ENCODE measurements around the gene INPP5F. TPM values are rescaled to one million over a fixed set of nuclear protein-coding genes. Genes with fewer than 3 reads are reported as not detected.
A peak's percentile ranks its signal among the peaks of the same experiment; 100 is the strongest.

INPP5F gene
- total RNA-seq, 2 experiments from 2014 or later: 17.4 to 32.0 TPM

- Mint-ChIP-seq H3K9me3 (ENCODE audit: low read depth) (peaks cover 3% of the 10 kb centered on the region), H3K4me3 (no peak overlapping the region), H3K27me3 (no peaks in the 10 kb centered on the region), H3K4me1 (no peaks in the 10 kb centered on the region), H3K27ac (no peak overlapping the region), H3K36me3 (peaks cover 7% of the 10 kb centered on the region)
- DNase-seq: no peak
- CTCF ChIA-PET: interaction anchor here (0.9 to 5.7 kb wide), 5 partner anchors 9 to 29 kb away, joined by 3 to 22 read pairs (median 6); partner anchors contain the start of gene INPP5F
- ATAC-seq: no peak
Measured at GRCh38 chr10:119715628-119716505, 10.0 kb upstream of the INPP5F start.

- peaks cover 31% of the 10 kb centered on the region for H3K4me1 Mint-ChIP-seq
- DNase-seq: no peak
- peaks cover 2% of the 10 kb centered on the region for H3K36me3 Mint-ChIP-seq
- CTCF ChIA-PET: interaction anchor here (3.4 kb wide), 1 partner anchor 9 kb away, joined by 14 read pairs; no protein-coding TSS in a partner anchor
- H3K9me3 Mint-ChIP-seq (ENCODE audit: low read depth): no peaks in the 10 kb centered on the region
- H3K27me3 Mint-ChIP-seq: no peaks in the 10 kb centered on the region
- no peak overlapping the region for H3K27ac Mint-ChIP-seq
- H3K4me3 Mint-ChIP-seq: no peak overlapping the region
- no peak for ATAC-seq
Measured at GRCh38 chr10:119723161-119723560, 2.7 kb upstream of the INPP5F start.

- H3K27ac Mint-ChIP-seq: no peak overlapping the region
- H3K27me3 Mint-ChIP-seq: no peaks in the 10 kb centered on the region
- no peak overlapping the region for H3K4me3 Mint-ChIP-seq
- DNase-seq (no peak), ATAC-seq (no peak)
- H3K4me1 Mint-ChIP-seq: peaks cover 35% of the 10 kb centered on the region
- H3K9me3 Mint-ChIP-seq (ENCODE audit: low read depth): no peaks in the 10 kb centered on the region
- CTCF ChIA-PET: interaction anchor here (1.7 to 3.4 kb wide), 2 partner anchors 10 to 37 kb away, joined by 6 to 14 read pairs; no protein-coding TSS in a partner anchor
- peaks cover 2% of the 10 kb centered on the region for H3K36me3 Mint-ChIP-seq
Measured at GRCh38 chr10:119723624-119724023, 2.2 kb upstream of the INPP5F start.

DNA sequence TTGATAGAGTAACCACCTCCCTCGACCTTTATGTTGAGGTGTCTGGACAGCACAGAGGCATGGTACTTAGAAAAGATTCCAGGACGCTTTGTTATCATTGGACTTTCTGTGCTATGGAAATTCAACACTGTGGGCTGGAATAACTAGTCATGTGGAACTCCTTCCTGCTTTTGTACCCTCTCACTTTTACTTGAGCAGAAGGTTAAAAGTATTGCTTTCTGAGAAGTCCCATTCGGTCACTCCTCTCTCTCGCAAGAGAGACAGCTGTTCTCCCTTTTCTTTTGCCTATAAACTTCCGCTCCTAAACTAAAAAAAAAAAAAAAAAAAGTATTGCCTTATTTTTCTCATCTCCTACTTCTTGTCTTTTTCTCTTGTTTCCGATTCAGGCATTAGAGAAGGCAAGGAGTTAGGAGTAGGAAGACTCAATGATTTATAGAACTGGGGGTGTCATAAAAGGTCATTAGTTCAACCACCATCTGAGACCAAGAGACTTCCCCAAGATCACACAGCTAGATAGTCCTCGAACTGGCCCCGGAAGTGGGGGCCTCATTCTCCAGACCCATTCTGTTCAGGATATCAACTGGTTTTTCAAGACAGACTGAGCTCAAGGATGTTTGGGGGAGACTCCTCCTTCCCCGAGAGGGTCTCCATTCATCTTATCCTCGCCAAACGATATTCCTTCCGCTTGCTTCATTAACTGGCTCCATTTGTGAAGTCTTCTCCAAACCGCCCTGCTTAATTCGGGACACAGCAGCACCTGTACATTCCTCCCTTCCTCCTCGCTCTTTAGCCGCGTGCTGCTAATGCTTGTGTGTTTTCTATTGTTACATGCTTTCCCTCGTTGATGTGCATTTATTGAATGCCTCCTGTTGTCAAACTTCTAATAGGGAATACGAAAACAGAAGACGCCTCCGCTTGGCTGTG, 995 bp upstream of the INPP5F start:
- no peaks in the 10 kb centered on the region for H3K27me3 Mint-ChIP-seq
- peaks cover 2% of the 10 kb centered on the region for H3K36me3 Mint-ChIP-seq

GRCh38 chr10:119725517-119725827, 378 bp upstream of the INPP5F start:
- Mint-ChIP-seq H3K27ac (peak overlapping the region; percentile 66), H3K36me3 (peaks cover 5% of the 10 kb centered on the region), H3K9me3 (ENCODE audit: low read depth) (no peaks in the 10 kb centered on the region), H3K4me1 (peaks cover 40% of the 10 kb centered on the region), H3K4me3 (peak overlapping the region; percentile 59), H3K27me3 (no peaks in the 10 kb centered on the region)
- CTCF ChIA-PET: interaction anchor here (0.7 to 5.3 kb wide), 25 partner anchors 9 to 777 kb away, joined by 3 to 41 read pairs (median 4); no protein-coding TSS in a partner anchor
- ATAC-seq: no peak
- DNase-seq: no peak

More for the DNA sequence above, 995 bp upstream of the INPP5F start:
- peak overlapping the region; percentile 59 for H3K4me3 Mint-ChIP-seq
- H3K4me1 Mint-ChIP-seq: peaks cover 40% of the 10 kb centered on the region
- peak overlapping the region; percentile 66 for H3K27ac Mint-ChIP-seq
- H3K9me3 Mint-ChIP-seq (ENCODE audit: low read depth): no peaks in the 10 kb centered on the region
- ATAC-seq: no peak
- CTCF ChIA-PET: interaction anchor here (0.6 to 5.3 kb wide), 25 partner anchors 10 to 776 kb away, joined by 3 to 41 read pairs (median 4); no protein-coding TSS in a partner anchor
- no peak for DNase-seq

- DNase-seq (no peak), ATAC-seq (no peak)
- CTCF ChIA-PET: interaction anchor here (0.8 to 5.3 kb wide), 19 partner anchors 8 to 146 kb away, joined by 3 to 41 read pairs (median 5); partner anchors contain the start of gene MCMBP
- peak overlapping the region; percentile 83 for H3K4me3 Mint-ChIP-seq
- H3K4me1 Mint-ChIP-seq: peaks cover 40% of the 10 kb centered on the region
- peak overlapping the region; percentile 63 for H3K27ac Mint-ChIP-seq
- no peaks in the 10 kb centered on the region for H3K27me3 Mint-ChIP-seq
- H3K36me3 Mint-ChIP-seq: peaks cover 2% of the 10 kb centered on the region
- no peaks in the 10 kb centered on the region for H3K9me3 Mint-ChIP-seq (ENCODE audit: low read depth)
Measured at GRCh38 chr10:119726676-119727261, 919 bp downstream of the INPP5F start.

DNA sequence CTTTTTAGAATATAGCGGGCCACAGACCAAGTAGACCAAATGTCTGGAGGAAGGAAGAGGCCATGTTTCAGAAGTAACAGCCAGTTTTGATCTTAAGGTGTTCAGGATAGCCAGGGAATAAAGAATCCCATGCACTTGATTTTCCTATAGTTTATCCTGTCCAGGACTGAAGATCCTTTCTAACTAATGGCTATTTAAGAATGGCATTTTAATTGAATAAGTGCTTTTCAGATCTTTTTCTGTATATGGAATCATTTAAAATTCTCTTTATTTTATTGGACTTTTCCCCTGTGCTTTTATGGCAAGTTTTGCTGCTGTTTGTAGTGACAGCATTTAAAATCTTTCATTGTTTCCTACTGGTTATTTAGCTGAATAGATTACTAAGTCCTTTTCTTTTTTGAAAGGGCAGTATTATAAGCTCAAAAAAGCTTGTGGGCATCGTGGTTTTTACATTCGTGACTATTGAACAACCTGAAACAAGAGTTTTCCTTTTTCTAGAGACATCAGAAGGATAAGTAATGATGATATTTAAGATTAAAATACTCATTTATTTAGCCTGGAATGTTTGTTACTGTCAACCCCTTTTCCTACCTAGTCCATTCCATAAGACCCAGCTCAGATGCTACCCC, 2.4 kb downstream of the INPP5F start:
- no peak for ATAC-seq
- no peak for DNase-seq
- no peak overlapping the region for H3K27ac Mint-ChIP-seq
- CTCF ChIA-PET: interaction anchor here (1.0 to 5.3 kb wide), 7 partner anchors 9 to 144 kb away, joined by 3 to 41 read pairs (median 5); partner anchors contain the start of gene MCMBP
- H3K4me1 Mint-ChIP-seq: peaks cover 40% of the 10 kb centered on the region
- peaks cover 2% of the 10 kb centered on the region for H3K36me3 Mint-ChIP-seq
- H3K4me3 Mint-ChIP-seq: no peak overlapping the region
- H3K9me3 Mint-ChIP-seq (ENCODE audit: low read depth): no peaks in the 10 kb centered on the region
- H3K27me3 Mint-ChIP-seq: no peaks in the 10 kb centered on the region

- Mint-ChIP-seq H3K9me3 (ENCODE audit: low read depth) (no peaks in the 10 kb centered on the region), H3K4me3 (no peak overlapping the region), H3K4me1 (peaks cover 15% of the 10 kb centered on the region), H3K27ac (no peak overlapping the region), H3K36me3 (peaks cover 2% of the 10 kb centered on the region), H3K27me3 (no peaks in the 10 kb centered on the region)
- ATAC-seq (peak; percentile 49), DNase-seq (no peak)
- CTCF ChIA-PET: interaction anchor here (1.0 to 2.5 kb wide), 5 partner anchors 9 to 124 kb away, joined by 3 to 12 read pairs (median 4); partner anchors contain the start of gene INPP5F
Measured at GRCh38 chr10:119734396-119735332, 8.8 kb downstream of the INPP5F start.

GRCh38 chr10:119735451-119735850, 9.6 kb downstream of the INPP5F start:
- ATAC-seq (no peak), DNase-seq (no peak)
- no peak overlapping the region for H3K4me3 Mint-ChIP-seq
- peaks cover 18% of the 10 kb centered on the region for H3K4me1 Mint-ChIP-seq
- no peaks in the 10 kb centered on the region for H3K27me3 Mint-ChIP-seq
- H3K9me3 Mint-ChIP-seq (ENCODE audit: low read depth): no peaks in the 10 kb centered on the region
- CTCF ChIA-PET: interaction anchor here (1.0 to 2.5 kb wide), 4 partner anchors 10 to 123 kb away, joined by 3 to 12 read pairs (median 4); partner anchors contain the start of gene INPP5F
- H3K27ac Mint-ChIP-seq: no peak overlapping the region
- H3K36me3 Mint-ChIP-seq: no peaks in the 10 kb centered on the region

- H3K9me3 Mint-ChIP-seq (ENCODE audit: low read depth): no peaks in the 10 kb centered on the region
- no peaks in the 10 kb centered on the region for H3K36me3 Mint-ChIP-seq
- DNase-seq (no peak), ATAC-seq (no peak)
- no peak overlapping the region for H3K4me3 Mint-ChIP-seq
- no peaks in the 10 kb centered on the region for H3K27me3 Mint-ChIP-seq
- H3K27ac Mint-ChIP-seq: no peak overlapping the region
- CTCF ChIA-PET: interaction anchor here (1.1 to 2.5 kb wide), 3 partner anchors 10 to 49 kb away, joined by 3 to 12 read pairs (median 4); partner anchors contain the start of gene INPP5F
- peaks cover 18% of the 10 kb centered on the region for H3K4me1 Mint-ChIP-seq
Measured at GRCh38 chr10:119736220-119736619, 10.4 kb downstream of the INPP5F start.

GRCh38 chr10:119737039-119737663, 11.3 kb downstream of the INPP5F start:
- H3K36me3 Mint-ChIP-seq: no peaks in the 10 kb centered on the region
- CTCF ChIA-PET: interaction anchor here (1.1 to 1.8 kb wide), 5 partner anchors 9 to 51 kb away, joined by 3 to 10 read pairs (median 6); partner anchors contain the start of gene INPP5F
- H3K9me3 Mint-ChIP-seq (ENCODE audit: low read depth): no peaks in the 10 kb centered on the region
- no peak overlapping the region for H3K4me3 Mint-ChIP-seq
- H3K4me1 Mint-ChIP-seq: peaks cover 18% of the 10 kb centered on the region
- ATAC-seq (no peak), DNase-seq (no peak)
- no peak overlapping the region for H3K27ac Mint-ChIP-seq
- H3K27me3 Mint-ChIP-seq: no peaks in the 10 kb centered on the region

Data from activated CD8-positive, alpha-beta memory T cell treated with anti-CD3 and anti-CD28 coated beads, Interleukin-2, amount 10 ng/mL, durations not matched to agents 7 days and 5 days (primary cell).